ENCODE results near the gene VSTM4.

DNA sequence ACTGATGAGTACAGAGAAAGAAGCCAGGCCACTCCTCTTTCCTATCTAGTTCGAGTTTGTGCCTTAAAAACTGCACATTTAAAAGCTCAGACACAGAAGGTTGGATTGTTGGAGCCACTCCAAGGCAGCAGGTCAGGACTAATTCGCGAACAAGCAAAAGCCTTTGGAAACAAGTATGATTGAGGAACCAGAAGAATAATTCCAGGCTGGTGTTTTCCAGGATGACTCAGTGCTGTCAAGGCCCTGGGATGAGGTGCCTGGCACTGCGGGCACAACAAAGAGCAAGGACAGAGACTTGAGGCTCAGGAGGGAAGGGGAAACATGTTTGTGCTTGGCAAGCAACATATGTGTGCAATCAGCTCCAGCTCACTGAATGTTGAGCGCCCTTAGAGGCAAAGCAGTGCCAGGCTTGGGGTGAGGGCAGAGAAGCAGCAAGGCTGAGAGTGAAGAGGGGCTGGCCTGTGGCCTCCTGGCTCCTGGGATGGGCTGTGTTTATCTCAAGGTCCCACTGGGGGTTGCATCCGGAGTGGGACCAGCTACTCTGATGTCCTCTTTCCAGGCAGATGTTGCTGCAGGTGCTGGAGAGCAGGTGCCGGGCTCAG lies 44.1 kb downstream of the VSTM4 start:
- TF ChIP-seq, protein P1, sequence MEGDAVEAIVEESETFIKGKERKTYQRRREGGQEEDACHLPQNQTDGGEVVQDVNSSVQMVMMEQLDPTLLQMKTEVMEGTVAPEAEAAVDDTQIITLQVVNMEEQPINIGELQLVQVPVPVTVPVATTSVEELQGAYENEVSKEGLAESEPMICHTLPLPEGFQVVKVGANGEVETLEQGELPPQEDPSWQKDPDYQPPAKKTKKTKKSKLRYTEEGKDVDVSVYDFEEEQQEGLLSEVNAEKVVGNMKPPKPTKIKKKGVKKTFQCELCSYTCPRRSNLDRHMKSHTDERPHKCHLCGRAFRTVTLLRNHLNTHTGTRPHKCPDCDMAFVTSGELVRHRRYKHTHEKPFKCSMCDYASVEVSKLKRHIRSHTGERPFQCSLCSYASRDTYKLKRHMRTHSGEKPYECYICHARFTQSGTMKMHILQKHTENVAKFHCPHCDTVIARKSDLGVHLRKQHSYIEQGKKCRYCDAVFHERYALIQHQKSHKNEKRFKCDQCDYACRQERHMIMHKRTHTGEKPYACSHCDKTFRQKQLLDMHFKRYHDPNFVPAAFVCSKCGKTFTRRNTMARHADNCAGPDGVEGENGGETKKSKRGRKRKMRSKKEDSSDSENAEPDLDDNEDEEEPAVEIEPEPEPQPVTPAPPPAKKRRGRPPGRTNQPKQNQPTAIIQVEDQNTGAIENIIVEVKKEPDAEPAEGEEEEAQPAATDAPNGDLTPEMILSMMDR (IDR thresholded peaks at IDR 0.05; ENCODE audit: low read depth, low read length, poor library complexity, severe bottlenecking): no peak
- TF ChIP-seq EZH2phosphoT487 (IDR thresholded peaks at IDR 0.05; ENCODE audit: borderline replicate concordance, low read length): no peak

Measured in DOHH2 (cell line).